ENCODE measurements around the gene NRXN3. TPM values are rescaled to one million over a fixed set of nuclear protein-coding genes. Genes with fewer than 3 reads are reported as not detected.
A peak's percentile ranks its signal among the peaks of the same experiment; 100 is the strongest.

The NRXN3 gene
- total and polyA plus RNA-seq, 2 experiments from 2014 or later = 5.7 to 7.1 TPM

- H3K36me3 ChIP-seq (replicated peaks; ENCODE audit: insufficient read depth, low read depth) = no peaks in the 10 kb centered on the region
- H3K4me1 ChIP-seq (ENCODE audit: insufficient read depth) = no peaks in the 10 kb centered on the region
- no peak overlapping the region for H3K4me3 ChIP-seq
- WGBS (ENCODE audit: low lambda C conversion rate, missing lambda C conversion rate) = 69% methylated on average over 5 of the region's 5 CpGs
- H4K20me1 ChIP-seq (ENCODE audit: insufficient read depth, poor library complexity, severe bottlenecking) = no peaks in the 10 kb centered on the region
- no peaks in the 10 kb centered on the region for H3K27me3 ChIP-seq
- TF ChIP-seq EZH2 (IDR thresholded peaks at IDR 0.05; ENCODE audit: borderline replicate concordance) (no peak), EZH2phosphoT487 (IDR thresholded peaks at IDR 0.05; ENCODE audit: low read depth, severe bottlenecking, unreplicated experiment) (no peak)
- TF ChIP-seq, protein P1, sequence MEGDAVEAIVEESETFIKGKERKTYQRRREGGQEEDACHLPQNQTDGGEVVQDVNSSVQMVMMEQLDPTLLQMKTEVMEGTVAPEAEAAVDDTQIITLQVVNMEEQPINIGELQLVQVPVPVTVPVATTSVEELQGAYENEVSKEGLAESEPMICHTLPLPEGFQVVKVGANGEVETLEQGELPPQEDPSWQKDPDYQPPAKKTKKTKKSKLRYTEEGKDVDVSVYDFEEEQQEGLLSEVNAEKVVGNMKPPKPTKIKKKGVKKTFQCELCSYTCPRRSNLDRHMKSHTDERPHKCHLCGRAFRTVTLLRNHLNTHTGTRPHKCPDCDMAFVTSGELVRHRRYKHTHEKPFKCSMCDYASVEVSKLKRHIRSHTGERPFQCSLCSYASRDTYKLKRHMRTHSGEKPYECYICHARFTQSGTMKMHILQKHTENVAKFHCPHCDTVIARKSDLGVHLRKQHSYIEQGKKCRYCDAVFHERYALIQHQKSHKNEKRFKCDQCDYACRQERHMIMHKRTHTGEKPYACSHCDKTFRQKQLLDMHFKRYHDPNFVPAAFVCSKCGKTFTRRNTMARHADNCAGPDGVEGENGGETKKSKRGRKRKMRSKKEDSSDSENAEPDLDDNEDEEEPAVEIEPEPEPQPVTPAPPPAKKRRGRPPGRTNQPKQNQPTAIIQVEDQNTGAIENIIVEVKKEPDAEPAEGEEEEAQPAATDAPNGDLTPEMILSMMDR (IDR thresholded peaks at IDR 0.05; ENCODE audit: poor library complexity) = no peak
- H3K9me3 ChIP-seq (ENCODE audit: low read depth) = no peaks in the 10 kb centered on the region
- H2AFZ ChIP-seq = no peak overlapping the region
- DNase-seq (ENCODE audit: low spot score) = peak; percentile 16
- H3K27ac ChIP-seq = no peak overlapping the region
- no peak overlapping the region for H3K4me2 ChIP-seq
- H3K9me2 ChIP-seq (replicated peaks; ENCODE audit: insufficient read depth) = no peaks in the 10 kb centered on the region
- no peaks in the 10 kb centered on the region for H3K79me2 ChIP-seq
Measured at GRCh38 chr14:78752518-78753188, 582.5 kb downstream of the NRXN3 start.

DNA sequence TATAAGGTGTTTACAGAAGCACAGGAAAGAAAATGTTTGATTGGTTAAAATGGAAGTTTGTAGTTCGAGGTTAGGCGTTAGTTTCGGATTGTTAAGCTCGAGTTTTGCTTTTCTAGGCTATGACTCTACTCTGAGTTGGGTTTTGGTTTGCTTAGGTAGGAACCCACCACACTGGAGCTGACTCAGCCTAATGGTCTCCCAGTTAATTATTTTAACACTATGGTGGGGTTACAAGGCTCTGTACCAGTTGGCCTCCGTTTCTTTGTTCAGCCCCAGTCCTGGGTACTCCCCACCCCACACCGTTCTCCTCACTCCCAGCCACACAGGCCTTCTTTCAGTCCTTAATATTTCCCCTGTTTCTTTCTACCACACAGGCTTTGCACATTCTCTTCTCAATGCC lies 583.9 kb downstream of the NRXN3 start:
- H3K36me3 ChIP-seq (replicated peaks; ENCODE audit: insufficient read depth, low read depth) = no peaks in the 10 kb centered on the region
- no peak overlapping the region for H3K27ac ChIP-seq
- WGBS (ENCODE audit: low lambda C conversion rate, missing lambda C conversion rate) = 90% methylated on average over 6 of the region's 6 CpGs
- no peaks in the 10 kb centered on the region for H3K9me2 ChIP-seq (replicated peaks; ENCODE audit: insufficient read depth)
- no peak overlapping the region for H2AFZ ChIP-seq
- H3K4me1 ChIP-seq (ENCODE audit: insufficient read depth) = no peaks in the 10 kb centered on the region
- H3K79me2 ChIP-seq = no peaks in the 10 kb centered on the region
- no peak overlapping the region for H3K4me3 ChIP-seq
- TF ChIP-seq, protein P1 (IDR thresholded peaks at IDR 0.05; ENCODE audit: poor library complexity) = no peak
- no peak for TF ChIP-seq EZH2phosphoT487 (IDR thresholded peaks at IDR 0.05; ENCODE audit: low read depth, severe bottlenecking, unreplicated experiment)
- TF ChIP-seq EZH2 (IDR thresholded peaks at IDR 0.05; ENCODE audit: borderline replicate concordance) = no peak
- H3K27me3 ChIP-seq = no peaks in the 10 kb centered on the region
- H4K20me1 ChIP-seq (ENCODE audit: insufficient read depth, poor library complexity, severe bottlenecking) = no peaks in the 10 kb centered on the region
- H3K9me3 ChIP-seq (ENCODE audit: low read depth) = no peaks in the 10 kb centered on the region
- H3K4me2 ChIP-seq = no peak overlapping the region
- DNase-seq (ENCODE audit: low spot score) = no peak

- Histone ChIP-seq H3K4me2 (no peak overlapping the region), H2AFZ (no peak overlapping the region), H3K9me2 (replicated peaks; ENCODE audit: insufficient read depth) (no peaks in the 10 kb centered on the region), H3K27me3 (no peaks in the 10 kb centered on the region), H3K27ac (no peak overlapping the region), H3K4me1 (ENCODE audit: insufficient read depth) (no peaks in the 10 kb centered on the region), H3K79me2 (no peaks in the 10 kb centered on the region), H3K36me3 (replicated peaks; ENCODE audit: insufficient read depth, low read depth) (no peaks in the 10 kb centered on the region), H3K4me3 (no peak overlapping the region), H3K9me3 (ENCODE audit: low read depth) (no peaks in the 10 kb centered on the region), H4K20me1 (ENCODE audit: insufficient read depth, poor library complexity, severe bottlenecking) (no peaks in the 10 kb centered on the region)
- TF ChIP-seq EZH2 (IDR thresholded peaks at IDR 0.05; ENCODE audit: borderline replicate concordance) = no peak
- TF ChIP-seq, protein P1 (IDR thresholded peaks at IDR 0.05; ENCODE audit: poor library complexity) = peak; percentile 43
- WGBS (ENCODE audit: low lambda C conversion rate, missing lambda C conversion rate) = 64% methylated on average over 4 of the region's 4 CpGs
- peak; percentile 43 for DNase-seq (ENCODE audit: low spot score)
Measured at GRCh38 chr14:78758333-78758732, 588.2 kb downstream of the NRXN3 start.
